Activated CD8-positive, alpha-beta T cell treated with anti-CD3 and anti-CD28 coated beads for 36 hours (primary cell): Measurements from ENCODE around the gene CCL24. TPM values are rescaled to one million over a fixed set of nuclear protein-coding genes. Genes with fewer than 3 reads are reported as not detected.
"Not testable (repeated sequence)": the region's sequence is repeated elsewhere in the genome, so short reads cannot be mapped to it uniquely, and the experiment has no call there.

Experiments
- ATAC-seq: fragments of 200-7000 bp; cut with Tn5 transposase; one replicate; pipeline ENCODE4 v1.10.0; 2021; ENCODE audit warnings: mild to moderate bottlenecking, moderate library complexity
- CTCF ChIA-PET: fragments of 350-600 bp; sonication (Branson Sonifier 250); formaldehyde crosslinking; loops from one replicate; lab custom pipeline; 2021; ENCODE audit warnings: antibody characterized with exemption; lab: Charles Lee
- POLR2A ChIA-PET: fragments of 350-600 bp; sonication (Branson Sonifier 250); formaldehyde crosslinking; loops from one replicate; lab custom pipeline; 2021; ENCODE audit warnings: antibody characterized with exemption; lab: Charles Lee
- DNase-seq: peaks from one replicate; pipeline ENCODE4 v3.0.0-alpha.2; 2020
- H3K27ac Mint-ChIP-seq: one replicate; pipeline ENCODE4 v1.8.0; 2021; ENCODE audit warnings: mild to moderate bottlenecking, mixed read lengths
- H3K27me3 Mint-ChIP-seq: one replicate; pipeline ENCODE4 v1.8.0; 2021; ENCODE audit warnings: mixed read lengths
- H3K36me3 Mint-ChIP-seq: one replicate; pipeline ENCODE4 v1.8.0; 2021; ENCODE audit warnings: low read depth, mixed read lengths
- H3K4me1 Mint-ChIP-seq: one replicate; pipeline ENCODE4 v1.8.0; 2021; ENCODE audit warnings: low read depth, mixed read lengths
- H3K4me3 Mint-ChIP-seq: one replicate; pipeline ENCODE4 v1.8.0; 2021; ENCODE audit warnings: mild to moderate bottlenecking, moderate library complexity, mixed read lengths
- H3K9me3 Mint-ChIP-seq: one replicate; pipeline ENCODE4 v1.8.0; 2021; ENCODE audit warnings: mixed read lengths
- intact Hi-C: fragments of 100-400 bp; cut with micrococcal nuclease; formaldehyde crosslinking; loops from one replicate; pipeline ENCODE4 v1.10.0; 2022
- total RNA-seq, 2 experiments: library from RNA; stranded (reverse); gene quantifications; one replicate each; pipeline ENCODE4 v1.2.3, GENCODE V29; 2021
- TF ChIP-seq, protein P1 (sequence below): fragments of 200-600 bp; IDR thresholded peaks from one replicate; pipeline ENCODE4 v1.8.0; 2022; ENCODE audit warnings: antibody characterized with exemption, mild to moderate bottlenecking

The CCL24 gene
- total RNA-seq, 2 experiments from 2014 or later = not detected

DNA sequence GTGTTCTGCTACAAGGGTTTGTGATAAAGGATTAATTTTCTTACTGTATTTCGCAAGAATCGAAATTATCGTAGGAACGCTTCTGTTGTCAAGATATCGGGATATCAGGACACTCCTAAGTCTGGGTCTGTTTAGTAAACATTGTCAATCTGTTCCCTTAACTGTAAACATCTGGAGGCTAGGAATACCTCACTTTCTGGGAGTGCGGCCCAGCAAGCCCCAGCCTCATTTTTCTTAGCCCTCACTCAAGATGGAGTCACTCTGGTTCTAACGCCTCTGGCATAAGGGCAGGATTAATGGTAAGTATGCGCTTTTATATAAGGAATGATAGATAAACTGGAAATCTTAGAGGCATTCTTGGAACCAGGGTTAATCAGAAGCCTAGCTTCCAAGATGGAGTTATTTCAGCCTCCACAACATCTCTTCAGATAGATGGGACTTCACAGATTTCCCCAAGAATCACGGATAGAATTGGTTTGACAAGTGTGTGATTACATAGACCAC, 30.1 kb upstream of the CCL24 start:
- no peaks in the 10 kb centered on the region for H3K9me3 Mint-ChIP-seq
- DNase-seq = no peak
- TF ChIP-seq, protein P1, sequence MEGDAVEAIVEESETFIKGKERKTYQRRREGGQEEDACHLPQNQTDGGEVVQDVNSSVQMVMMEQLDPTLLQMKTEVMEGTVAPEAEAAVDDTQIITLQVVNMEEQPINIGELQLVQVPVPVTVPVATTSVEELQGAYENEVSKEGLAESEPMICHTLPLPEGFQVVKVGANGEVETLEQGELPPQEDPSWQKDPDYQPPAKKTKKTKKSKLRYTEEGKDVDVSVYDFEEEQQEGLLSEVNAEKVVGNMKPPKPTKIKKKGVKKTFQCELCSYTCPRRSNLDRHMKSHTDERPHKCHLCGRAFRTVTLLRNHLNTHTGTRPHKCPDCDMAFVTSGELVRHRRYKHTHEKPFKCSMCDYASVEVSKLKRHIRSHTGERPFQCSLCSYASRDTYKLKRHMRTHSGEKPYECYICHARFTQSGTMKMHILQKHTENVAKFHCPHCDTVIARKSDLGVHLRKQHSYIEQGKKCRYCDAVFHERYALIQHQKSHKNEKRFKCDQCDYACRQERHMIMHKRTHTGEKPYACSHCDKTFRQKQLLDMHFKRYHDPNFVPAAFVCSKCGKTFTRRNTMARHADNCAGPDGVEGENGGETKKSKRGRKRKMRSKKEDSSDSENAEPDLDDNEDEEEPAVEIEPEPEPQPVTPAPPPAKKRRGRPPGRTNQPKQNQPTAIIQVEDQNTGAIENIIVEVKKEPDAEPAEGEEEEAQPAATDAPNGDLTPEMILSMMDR = no peak
- H3K4me3 Mint-ChIP-seq = no peak overlapping the region
- no peaks in the 10 kb centered on the region for H3K36me3 Mint-ChIP-seq
- no peaks in the 10 kb centered on the region for H3K27me3 Mint-ChIP-seq
- ChIA-PET POLR2A (interaction anchor here (1.0 to 1.1 kb wide), 2 partner anchors 10 to 244 kb away, joined by 3 to 4 read pairs; no protein-coding TSS in a partner anchor), CTCF (no interaction called here)
- peaks cover 13% of the 10 kb centered on the region for H3K4me1 Mint-ChIP-seq
- no peak overlapping the region for H3K27ac Mint-ChIP-seq
- intact Hi-C loops = no loop called here
- no peak for ATAC-seq

GRCh38 chr7:75842836-75843446, 29.3 kb upstream of the CCL24 start:
- intact Hi-C loops = no loop called here
- H3K4me1 Mint-ChIP-seq = peaks cover 13% of the 10 kb centered on the region
- peak overlapping the region; percentile 11 for H3K4me3 Mint-ChIP-seq
- ChIA-PET CTCF (interaction anchor here (1.9 kb wide), 1 partner anchor 177 kb away, joined by 9 read pairs; no protein-coding TSS in a partner anchor), POLR2A (interaction anchor here (0.7 to 1.1 kb wide), 3 partner anchors 11 to 244 kb away, joined by 3 to 4 read pairs (median 3); no protein-coding TSS in a partner anchor)
- TF ChIP-seq, protein P1 = no peak
- peak; percentile 91 for ATAC-seq
- no peaks in the 10 kb centered on the region for H3K36me3 Mint-ChIP-seq
- peak overlapping the region; percentile 85 for H3K27ac Mint-ChIP-seq
- no peaks in the 10 kb centered on the region for H3K9me3 Mint-ChIP-seq
- peak; percentile 74 for DNase-seq
- no peaks in the 10 kb centered on the region for H3K27me3 Mint-ChIP-seq

GRCh38 chr7:75840029-75840428, 26.4 kb upstream of the CCL24 start:
- ATAC-seq = no peak
- no peaks in the 10 kb centered on the region for H3K27me3 Mint-ChIP-seq
- H3K27ac Mint-ChIP-seq = no peak overlapping the region
- no peak for DNase-seq
- peaks cover 13% of the 10 kb centered on the region for H3K4me1 Mint-ChIP-seq
- no peak overlapping the region for H3K4me3 Mint-ChIP-seq
- intact Hi-C loops = no loop called here
- H3K9me3 Mint-ChIP-seq = no peaks in the 10 kb centered on the region
- ChIA-PET CTCF (no interaction called here), POLR2A (no interaction called here)
- TF ChIP-seq, protein P1 = no peak
- no peaks in the 10 kb centered on the region for H3K36me3 Mint-ChIP-seq

DNA sequence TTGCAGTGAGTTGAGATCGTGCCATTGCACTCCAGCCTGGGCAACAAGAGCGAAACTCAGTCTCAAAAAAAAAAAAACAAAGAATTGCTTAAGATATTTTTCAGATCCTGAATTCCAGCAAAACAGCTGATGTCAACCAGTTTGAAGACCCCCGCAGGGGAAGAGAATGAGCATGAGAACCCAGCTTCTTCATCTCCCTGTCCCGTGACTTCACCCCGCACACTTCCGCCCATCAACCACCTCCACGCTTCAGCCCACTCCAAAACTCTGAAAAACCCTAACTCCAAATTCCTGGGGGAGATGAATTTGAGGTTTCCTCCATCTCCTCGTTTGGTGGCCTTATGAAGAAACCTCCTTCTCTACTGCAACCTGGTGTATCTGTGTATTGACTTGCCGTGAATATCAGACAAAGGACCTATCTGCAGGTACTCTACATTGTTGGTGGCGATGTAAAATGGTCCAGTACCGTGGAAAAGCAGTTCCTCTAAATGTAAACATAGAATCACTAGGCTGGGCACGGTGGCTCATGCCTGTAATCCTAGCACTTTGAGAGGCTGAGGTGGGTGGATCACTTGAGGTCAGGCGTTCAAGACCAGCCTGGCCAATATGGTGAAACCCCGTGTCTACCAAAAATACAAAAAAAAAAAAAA, 24.8 kb upstream of the CCL24 start:
- H3K9me3 Mint-ChIP-seq, H3K4me3 Mint-ChIP-seq, CTCF ChIA-PET, DNase-seq, POLR2A ChIA-PET, H3K27ac Mint-ChIP-seq, H3K36me3 Mint-ChIP-seq, intact Hi-C loops, ATAC-seq, H3K27me3 Mint-ChIP-seq: not testable (repeated sequence)
- peaks cover 11% of the 10 kb centered on the region for H3K4me1 Mint-ChIP-seq

GRCh38 chr7:75836798-75837197, 23.2 kb upstream of the CCL24 start:
- H3K9me3 Mint-ChIP-seq = no peaks in the 10 kb centered on the region
- H3K27ac Mint-ChIP-seq = no peak overlapping the region
- intact Hi-C loops = no loop called here
- no peak overlapping the region for H3K4me3 Mint-ChIP-seq
- DNase-seq (no peak), ATAC-seq (no peak)
- H3K27me3 Mint-ChIP-seq = no peaks in the 10 kb centered on the region
- H3K36me3 Mint-ChIP-seq = no peaks in the 10 kb centered on the region
- no peaks in the 10 kb centered on the region for H3K4me1 Mint-ChIP-seq
- ChIA-PET POLR2A (no interaction called here), CTCF (interaction anchor here (0.6 kb wide), 1 partner anchor 31 kb away, joined by 3 read pairs; no protein-coding TSS in a partner anchor)
- TF ChIP-seq, protein P1 = no peak
